Measurements from ENCODE around the gene HSPB1. TPM values are rescaled to one million over a fixed set of nuclear protein-coding genes. Genes with fewer than 3 reads are reported as not detected.
A peak's percentile ranks its signal among the peaks of the same experiment; 100 is the strongest.
"Not testable (repeated sequence)": the region's sequence is repeated elsewhere in the genome, so short reads cannot be mapped to it uniquely, and the experiment has no call there.

Gene HSPB1
- total and polyA plus RNA-seq, 7 experiments from 2014 or later, result 26.3 to 93.5 (median 40.6) TPM

DNA sequence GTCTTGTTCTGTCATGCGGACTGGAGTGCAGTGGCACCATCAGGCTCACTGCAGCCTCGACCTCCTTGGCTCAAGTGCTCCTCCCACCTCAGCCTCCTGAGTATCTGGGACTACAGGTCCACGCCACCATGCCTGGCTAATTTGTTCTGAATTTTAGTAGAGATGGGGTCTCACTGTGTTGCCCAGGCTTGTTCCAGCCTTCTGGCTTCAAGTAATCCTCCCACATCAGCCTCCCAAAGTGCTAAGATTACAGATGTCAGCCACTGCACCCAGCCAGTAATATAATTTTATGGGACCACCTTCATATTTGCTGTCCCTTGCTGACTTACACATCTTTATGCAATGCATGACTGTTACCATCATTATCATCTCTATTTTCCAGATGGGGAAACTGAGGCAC is 1.5 kb upstream of the HSPB1 start:
- H3K9me3 ChIP-seq (ENCODE audit: control insufficient read depth in 2 of 3, low read length in 3 of 3), result no peaks in the 10 kb centered on the region
- ATAC-seq, result no peak
- ChIA-PET CTCF (interaction anchor here (0.6 kb wide), 1 partner anchor 124 kb away, joined by 3 read pairs; no protein-coding TSS in a partner anchor), POLR2A (no interaction called here)
- intact Hi-C loops (cut with micrococcal nuclease), result no loop called here
- peaks cover 0 to 20% (median 0%) of the 10 kb centered on the region in 5 donors for H3K27me3 Mint-ChIP-seq
- H3K27ac ChIP-seq (ENCODE audit: low read depth, low read length), result no peak overlapping the region
- no peaks in the 10 kb centered on the region for H3K36me3 ChIP-seq (ENCODE audit: control insufficient read depth in 2 of 3, insufficient read depth in 3 of 3, low read length in 3 of 3)
- H3K4me1 ChIP-seq (ENCODE audit: control insufficient read depth in 2 of 2, insufficient read depth in 2 of 2, low read length in 2 of 2), result peaks cover 0 to 5% of the 10 kb centered on the region in 2 donors
- no peak for DNase-seq
- no peak overlapping the region for H3K4me3 ChIP-seq (ENCODE audit: low read length)
- H3K4me3 Mint-ChIP-seq, result peak overlapping the region in 2 of 10 donors; percentile 35 to 48
- H3K36me3 Mint-ChIP-seq, result peaks cover 0 to 1% (median 0%) of the 10 kb centered on the region in 5 donors
- no peak overlapping the region for H3K27ac Mint-ChIP-seq
- H3K27me3 ChIP-seq (ENCODE audit: control insufficient read depth in 2 of 2, insufficient read depth in 2 of 2, low read length in 2 of 2), result no peaks in the 10 kb centered on the region
- H3K9me3 Mint-ChIP-seq, result no peaks in the 10 kb centered on the region
- peaks cover 6 to 22% (median 17%) of the 10 kb centered on the region in 7 donors for H3K4me1 Mint-ChIP-seq

DNA sequence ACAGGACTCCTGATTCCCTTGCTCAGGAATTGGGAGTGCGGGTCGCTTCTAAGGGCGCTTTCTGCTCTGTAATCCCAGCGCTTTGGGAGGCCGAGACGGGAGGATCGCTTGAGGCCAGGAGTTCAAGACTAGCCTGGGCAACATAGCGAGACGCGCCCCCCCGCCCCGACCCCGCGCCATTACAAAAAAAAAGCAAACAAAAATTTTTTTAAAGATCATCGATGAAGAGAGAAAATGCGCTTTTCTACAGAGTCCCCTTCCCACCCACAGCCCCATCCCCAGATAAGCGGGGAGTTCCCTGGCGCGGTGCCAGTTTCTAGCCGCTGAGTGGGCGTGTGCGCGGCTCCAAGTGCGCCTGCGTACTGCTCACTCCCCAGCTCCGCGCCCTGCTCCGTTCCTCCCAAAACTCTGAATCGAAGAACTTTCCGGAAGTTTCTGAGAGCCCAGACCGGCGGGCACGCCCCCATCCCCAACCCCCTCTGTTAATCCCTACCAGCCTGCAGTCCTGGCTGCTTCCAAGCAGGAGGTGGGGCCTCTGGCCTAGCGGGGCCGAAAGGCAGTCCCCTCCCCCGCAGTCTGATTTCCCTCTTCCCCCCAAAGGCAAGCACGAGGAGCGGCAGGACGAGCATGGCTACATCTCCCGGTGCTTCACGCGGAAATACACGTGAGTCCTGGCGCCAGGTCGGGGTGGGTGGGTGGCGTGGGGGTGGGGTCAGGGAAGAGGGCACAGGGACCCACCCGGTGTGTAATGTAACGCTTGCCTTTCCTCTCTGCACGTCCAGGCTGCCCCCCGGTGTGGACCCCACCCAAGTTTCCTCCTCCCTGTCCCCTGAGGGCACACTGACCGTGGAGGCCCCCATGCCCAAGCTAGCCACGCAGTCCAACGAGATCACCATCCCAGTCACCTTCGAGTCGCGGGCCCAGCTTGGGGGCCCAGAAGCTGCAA is 1.0 kb downstream of the HSPB1 start:
- Histone ChIP-seq H3K36me3 (ENCODE audit: control insufficient read depth in 2 of 3, insufficient read depth in 3 of 3, low read length in 3 of 3) (no peaks in the 10 kb centered on the region), H3K27ac (ENCODE audit: low read depth, low read length) (peak overlapping the region; percentile 81), H3K4me1 (ENCODE audit: control insufficient read depth in 2 of 2, insufficient read depth in 2 of 2, low read length in 2 of 2) (peaks cover 0 to 5% of the 10 kb centered on the region in 2 donors), H3K4me3 (ENCODE audit: low read length) (peak overlapping the region; percentile 81), H3K27me3 (ENCODE audit: control insufficient read depth in 2 of 2, insufficient read depth in 2 of 2, low read length in 2 of 2) (no peaks in the 10 kb centered on the region), H3K9me3 (ENCODE audit: control insufficient read depth in 2 of 3, low read length in 3 of 3) (no peaks in the 10 kb centered on the region)
- Mint-ChIP-seq H3K27me3 (peaks cover 0 to 20% (median 0%) of the 10 kb centered on the region in 5 donors), H3K4me1 (peaks cover 6 to 22% (median 17%) of the 10 kb centered on the region in 7 donors), H3K9me3 (no peaks in the 10 kb centered on the region), H3K36me3 (peaks cover 0 to 1% (median 0%) of the 10 kb centered on the region in 5 donors), H3K27ac (peak overlapping the region; percentile 76 to 95 (median 91)), H3K4me3 (peak overlapping the region; percentile 87 to 96 (median 91))
- intact Hi-C loops (cut with micrococcal nuclease), result loop anchor here (1.0 kb wide), 3 partner anchors 11 to 15 kb away; no protein-coding TSS in a partner anchor
- POLR2A ChIA-PET, result interaction anchor here (0.8 to 3.4 kb wide), 2 partner anchors 15 to 55 kb away, joined by 3 to 23 read pairs; partner anchors contain the start of gene YWHAG
- peak; percentile 78 for ATAC-seq
- CTCF ChIA-PET, result interaction anchor here (0.9 to 1.0 kb wide), 2 partner anchors 10 to 40 kb away, joined by 5 to 7 read pairs; no protein-coding TSS in a partner anchor
- peak; percentile 60 to 83 (median 73) for DNase-seq

DNA sequence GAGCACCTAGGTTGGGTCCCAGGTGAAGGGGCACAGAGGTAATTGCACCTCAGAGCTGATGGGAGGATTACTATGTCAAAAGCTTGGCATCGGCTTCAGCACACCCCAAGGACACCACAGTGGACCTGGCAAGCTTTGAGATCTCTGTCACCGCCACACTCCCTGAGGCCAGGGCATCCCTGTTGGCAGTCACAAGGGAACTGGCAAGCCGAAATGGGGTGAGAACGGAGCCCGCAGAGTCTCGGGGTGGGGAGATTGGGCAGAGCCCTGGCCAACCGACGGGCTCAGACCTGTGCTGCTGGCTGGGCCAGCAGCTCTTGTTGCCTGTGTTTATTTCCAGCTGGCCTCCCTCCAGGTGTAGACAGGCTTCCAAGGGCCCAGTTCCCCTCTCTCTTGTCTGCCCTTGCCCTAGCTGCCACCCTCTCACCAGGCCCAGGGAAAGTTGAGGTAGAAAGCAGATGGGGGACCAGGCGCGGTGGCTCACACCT is 2.5 kb downstream of the HSPB1 start:
- no peaks in the 10 kb centered on the region for H3K36me3 ChIP-seq (ENCODE audit: control insufficient read depth in 2 of 3, insufficient read depth in 3 of 3, low read length in 3 of 3)
- H3K4me1 ChIP-seq (ENCODE audit: control insufficient read depth in 2 of 2, insufficient read depth in 2 of 2, low read length in 2 of 2), result peaks cover 0 to 5% of the 10 kb centered on the region in 2 donors
- CTCF ChIA-PET, result interaction anchor here (0.6 to 2.0 kb wide), 2 partner anchors 9 to 88 kb away, joined by 3 to 10 read pairs; no protein-coding TSS in a partner anchor
- no peak overlapping the region for H3K4me3 ChIP-seq (ENCODE audit: low read length)
- Mint-ChIP-seq H3K4me3 (peak overlapping the region in 6 of 10 donors; percentile 88 to 96 (median 90)), H3K27ac (peak overlapping the region in 6 of 9 donors; percentile 76 to 94 (median 91)), H3K4me1 (peaks cover 6 to 22% (median 17%) of the 10 kb centered on the region in 7 donors), H3K27me3 (peaks cover 0 to 19% (median 0%) of the 10 kb centered on the region in 5 donors), H3K9me3 (no peaks in the 10 kb centered on the region), H3K36me3 (peaks cover 0 to 1% (median 0%) of the 10 kb centered on the region in 5 donors)
- H3K9me3 ChIP-seq (ENCODE audit: control insufficient read depth in 2 of 3, low read length in 3 of 3), result no peaks in the 10 kb centered on the region
- DNase-seq, result no peak
- no peaks in the 10 kb centered on the region for H3K27me3 ChIP-seq (ENCODE audit: control insufficient read depth in 2 of 2, insufficient read depth in 2 of 2, low read length in 2 of 2)
- H3K27ac ChIP-seq (ENCODE audit: low read depth, low read length), result no peak overlapping the region
- no peak for ATAC-seq
- POLR2A ChIA-PET, result interaction anchor here (0.7 to 3.4 kb wide), 3 partner anchors 9 to 13 kb away, joined by 3 to 23 read pairs (median 3); no protein-coding TSS in a partner anchor
- intact Hi-C loops (cut with micrococcal nuclease), result no loop called here

DNA sequence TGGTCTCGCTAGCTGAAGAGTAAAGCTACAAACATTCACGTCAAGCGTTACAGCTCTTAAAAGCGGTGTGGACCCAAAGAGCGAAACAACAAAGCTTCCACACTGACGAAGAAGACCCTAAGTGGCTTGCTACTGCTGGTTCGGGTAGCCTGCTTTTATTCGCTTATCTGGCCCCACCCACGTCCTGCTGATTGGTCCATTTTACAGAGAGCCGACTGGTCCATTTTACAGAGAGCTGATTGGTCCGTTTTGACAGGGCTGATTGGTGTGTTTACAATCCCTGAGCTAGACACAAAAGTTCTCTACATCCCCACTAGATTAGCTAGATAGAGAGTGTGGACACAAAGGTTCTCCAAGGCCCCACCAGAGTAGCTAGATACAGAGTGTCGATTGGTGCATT is 6.4 kb downstream of the HSPB1 start:
- H3K27me3 ChIP-seq (ENCODE audit: control insufficient read depth in 2 of 2, insufficient read depth in 2 of 2, low read length in 2 of 2); H3K9me3 ChIP-seq (ENCODE audit: control insufficient read depth in 2 of 3, low read length in 3 of 3); ATAC-seq; H3K27ac ChIP-seq (ENCODE audit: low read depth, low read length); H3K4me1 ChIP-seq (ENCODE audit: control insufficient read depth in 2 of 2, insufficient read depth in 2 of 2, low read length in 2 of 2); DNase-seq; intact Hi-C loops (cut with micrococcal nuclease); H3K4me3 ChIP-seq (ENCODE audit: low read length); H3K27ac Mint-ChIP-seq; H3K9me3 Mint-ChIP-seq; H3K27me3 Mint-ChIP-seq; H3K36me3 Mint-ChIP-seq; H3K36me3 ChIP-seq (ENCODE audit: control insufficient read depth in 2 of 3, insufficient read depth in 3 of 3, low read length in 3 of 3); H3K4me3 Mint-ChIP-seq: not testable (repeated sequence)
- H3K4me1 Mint-ChIP-seq, result peaks cover under 1 to 10% (median 9%) of the 10 kb centered on the region in 7 donors
- ChIA-PET POLR2A (interaction anchor here (1.4 to 1.5 kb wide), 2 partner anchors 10 to 50 kb away, joined by 3 read pairs; partner anchors contain the start of gene YWHAG), CTCF (interaction anchor here (1.2 kb wide), 1 partner anchor 130 kb away, joined by 3 read pairs; no protein-coding TSS in a partner anchor)

DNA sequence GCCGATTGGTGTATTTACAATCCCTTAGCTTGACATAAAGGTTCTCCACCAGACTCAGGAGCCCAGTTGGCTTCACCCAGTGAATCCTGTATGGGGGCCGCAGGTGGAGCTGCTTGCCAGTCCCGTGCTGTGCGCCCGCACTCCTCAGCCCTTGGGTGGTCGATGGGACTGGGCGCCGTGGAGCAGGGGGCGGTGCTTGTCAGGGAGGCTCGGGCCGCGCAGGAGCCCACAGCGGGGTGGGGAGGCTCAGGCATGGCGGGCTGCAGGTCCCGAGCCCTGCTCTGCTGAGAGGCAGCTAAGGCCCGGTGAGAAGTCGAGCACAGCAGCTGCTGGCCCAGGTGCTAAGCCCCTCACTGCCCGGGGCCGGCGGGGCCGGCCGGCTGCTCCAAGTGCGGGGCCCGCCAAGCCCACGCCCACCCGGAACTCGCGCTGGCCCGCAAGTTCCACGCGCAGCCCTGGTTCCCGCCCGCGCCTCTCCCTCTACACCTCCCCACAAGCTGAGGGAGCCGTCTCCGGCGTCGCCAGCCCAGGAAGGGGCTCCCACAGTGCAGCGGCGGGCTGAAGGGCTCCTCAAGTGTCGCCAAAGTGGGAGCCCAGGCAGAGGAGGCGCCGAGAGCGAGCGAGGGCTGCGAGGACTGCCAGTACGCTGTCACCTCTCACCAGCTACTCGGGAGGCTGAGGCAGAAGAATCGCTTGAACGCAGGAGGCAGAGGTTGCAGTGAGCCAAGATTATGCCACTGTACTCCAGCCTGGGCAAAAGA is 7.0 kb downstream of the HSPB1 start:
- H3K36me3 ChIP-seq (ENCODE audit: control insufficient read depth in 2 of 3, insufficient read depth in 3 of 3, low read length in 3 of 3); H3K4me1 ChIP-seq (ENCODE audit: control insufficient read depth in 2 of 2, insufficient read depth in 2 of 2, low read length in 2 of 2); H3K9me3 Mint-ChIP-seq; H3K4me1 Mint-ChIP-seq; H3K27ac ChIP-seq (ENCODE audit: low read depth, low read length); H3K4me3 ChIP-seq (ENCODE audit: low read length); H3K27me3 Mint-ChIP-seq; DNase-seq; H3K27ac Mint-ChIP-seq; POLR2A ChIA-PET; ATAC-seq; H3K4me3 Mint-ChIP-seq; H3K36me3 Mint-ChIP-seq; H3K27me3 ChIP-seq (ENCODE audit: control insufficient read depth in 2 of 2, insufficient read depth in 2 of 2, low read length in 2 of 2); CTCF ChIA-PET; H3K9me3 ChIP-seq (ENCODE audit: control insufficient read depth in 2 of 3, low read length in 3 of 3): not testable (repeated sequence)
- intact Hi-C loops (cut with micrococcal nuclease), result loop anchor here (5.0 to 10.0 kb wide), 2 partner anchors 395 to 442 kb away; partner anchors contain the start of gene POR (in 2 of the 2)

Data from naive thymus-derived CD4-positive, alpha-beta T cell (primary cell).